ENCODE data around the gene C22orf15.
A peak's percentile ranks its signal among the peaks of the same experiment; 100 is the strongest.

- TF ChIP-seq, protein P1, sequence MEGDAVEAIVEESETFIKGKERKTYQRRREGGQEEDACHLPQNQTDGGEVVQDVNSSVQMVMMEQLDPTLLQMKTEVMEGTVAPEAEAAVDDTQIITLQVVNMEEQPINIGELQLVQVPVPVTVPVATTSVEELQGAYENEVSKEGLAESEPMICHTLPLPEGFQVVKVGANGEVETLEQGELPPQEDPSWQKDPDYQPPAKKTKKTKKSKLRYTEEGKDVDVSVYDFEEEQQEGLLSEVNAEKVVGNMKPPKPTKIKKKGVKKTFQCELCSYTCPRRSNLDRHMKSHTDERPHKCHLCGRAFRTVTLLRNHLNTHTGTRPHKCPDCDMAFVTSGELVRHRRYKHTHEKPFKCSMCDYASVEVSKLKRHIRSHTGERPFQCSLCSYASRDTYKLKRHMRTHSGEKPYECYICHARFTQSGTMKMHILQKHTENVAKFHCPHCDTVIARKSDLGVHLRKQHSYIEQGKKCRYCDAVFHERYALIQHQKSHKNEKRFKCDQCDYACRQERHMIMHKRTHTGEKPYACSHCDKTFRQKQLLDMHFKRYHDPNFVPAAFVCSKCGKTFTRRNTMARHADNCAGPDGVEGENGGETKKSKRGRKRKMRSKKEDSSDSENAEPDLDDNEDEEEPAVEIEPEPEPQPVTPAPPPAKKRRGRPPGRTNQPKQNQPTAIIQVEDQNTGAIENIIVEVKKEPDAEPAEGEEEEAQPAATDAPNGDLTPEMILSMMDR (IDR thresholded peaks at IDR 0.05): no peak
- TF ChIP-seq POLR2A (IDR thresholded peaks at IDR 0.05) (peak in 1 of 2 donors; percentile 55), EP300 (IDR thresholded peaks at IDR 0.05) (no peak), POLR2AphosphoS5 (IDR thresholded peaks at IDR 0.05) (peak; percentile 46 to 81 (median 66))
Measured at GRCh38 chr22:23786752-23787599, 24.2 kb downstream of the C22orf15 start, which contains the start of gene SMARCB1.

Measured in sigmoid colon (tissue), 4 donors.